BJ (cell line): Measurements from ENCODE around the gene PROSER3. TPM values are rescaled to one million over a fixed set of nuclear protein-coding genes. Genes with fewer than 3 reads are reported as not detected.

ENCODE experiments used
- CTCF ChIA-PET: fragments of 350-600 bp; formaldehyde crosslinking; extraction: SDS; loops from one replicate; lab custom pipeline; 2021; ENCODE audit warnings: antibody characterized with exemption, inconsistent platforms; lab: Yijun Ruan, JAX
- POLR2A ChIA-PET: fragments of 300-600 bp; sonication (Branson Sonifier 250); formaldehyde crosslinking; extraction: SDS; loops from one replicate; lab custom pipeline; 2021; ENCODE audit warnings: antibody characterized with exemption; lab: Charles Lee
- DNase-seq: peaks from one replicate; pipeline ENCODE4 v3.0.0-alpha.2; 2011; ENCODE audit warnings: low read depth
- H3K27me3 ChIP-seq: 2 replicates; pipeline ENCODE4 v1.6.0; 2011; ENCODE audit warnings: low read length; ENCODE audit not compliant: control insufficient read depth, insufficient read depth
- H3K36me3 ChIP-seq: 2 replicates; pipeline ENCODE4 v1.5.1; 2011; ENCODE audit warnings: low read length; ENCODE audit not compliant: control insufficient read depth, insufficient read depth
- H3K4me3 ChIP-seq: 2 replicates; pipeline ENCODE4 v1.5.1; 2011; ENCODE audit warnings: low read depth, mild to moderate bottlenecking, control low read depth, low read length
- CTCF ChIP-seq: IDR thresholded peaks from 2 replicates; pipeline ENCODE4 v1.5.1; 2011; ENCODE audit warnings: low read depth, mild to moderate bottlenecking, control low read depth, inconsistent platforms, low read length, moderate library complexity; ENCODE audit not compliant: insufficient read depth
- polyA plus RNA-seq: library from polyadenylated mRNA; depleted of rRNA; stranded (reverse); fragments of >200 nt; gene quantifications from 2 replicates; pipeline ENCODE4 v1.2.3, GENCODE V29; 2011

Gene PROSER3
- polyA plus RNA-seq, 1 experiment = 9.4 TPM

GRCh38 chr19:35786299-35787160 is 28.6 kb downstream of the PROSER3 start:
- ChIA-PET POLR2A (no interaction called here), CTCF (no interaction called here)
- Histone ChIP-seq H3K4me3 (no peak overlapping the region), H3K36me3 (peaks cover 4% of the 10 kb centered on the region), H3K27me3 (no peaks in the 10 kb centered on the region)
- DNase-seq = no peak
- no peak for TF ChIP-seq CTCF

- TF ChIP-seq CTCF = no peak
- no peak for DNase-seq
- POLR2A ChIA-PET = no interaction called here
- CTCF ChIA-PET = interaction anchor here (0.7 kb wide), 1 partner anchor 633 kb away, joined by 4 read pairs; no protein-coding TSS in a partner anchor
- Histone ChIP-seq H3K36me3 (peaks cover 4% of the 10 kb centered on the region), H3K4me3 (no peak overlapping the region), H3K27me3 (no peaks in the 10 kb centered on the region)
Measured at GRCh38 chr19:35787227-35787799, 29.3 kb downstream of the PROSER3 start.

- no peak for TF ChIP-seq CTCF
- POLR2A ChIA-PET = no interaction called here
- Histone ChIP-seq H3K36me3 (peaks cover under 1% of the 10 kb centered on the region; the same call in 1 of the 2 replicates), H3K27me3 (no peaks in the 10 kb centered on the region), H3K4me3 (no peak overlapping the region)
- no peak for DNase-seq
- CTCF ChIA-PET = interaction anchor here (0.9 kb wide), 1 partner anchor 143 kb away, joined by 4 read pairs; no protein-coding TSS in a partner anchor
Measured at GRCh38 chr19:35788205-35788960, 30.4 kb downstream of the PROSER3 start.

GRCh38 chr19:35789195-35789977 is 31.4 kb downstream of the PROSER3 start:
- CTCF ChIA-PET = interaction anchor here (0.6 to 1.1 kb wide), 2 partner anchors 14 to 128 kb away, joined by 3 to 4 read pairs; partner anchors contain the start of gene ARHGAP33
- TF ChIP-seq CTCF = no peak
- DNase-seq = no peak
- no peaks in the 10 kb centered on the region for H3K27me3 ChIP-seq
- POLR2A ChIA-PET = no interaction called here
- no peak overlapping the region for H3K4me3 ChIP-seq
- no peaks in the 10 kb centered on the region; the same call in 1 of the 2 replicates for H3K36me3 ChIP-seq
